Spleen (tissue), 7 donors: ENCODE results near the gene DAZAP1.

Source experiments
- CTCF ChIP-seq, 11 experiments: fragments of 200-600 bp in 7 of 11; fragments of 450-650 bp in 4 of 11; sonication (generic) in 4 of 11; IDR thresholded peaks in 8 of 11; conservative IDR thresholded peaks in 3 of 11; 1 replicate in 7 of 11; 2 replicates in 4 of 11; pipeline versions ENCODE4 v1.4.0 to v1.8.0; 2016 to 2021; ENCODE audit warnings: antibody characterized with exemption in 11 of 11, inconsistent platforms in 4 of 11, mild to moderate bottlenecking in 1 of 11
- POLR2A ChIP-seq, 3 donors: fragments of 450-650 bp; IDR thresholded peaks; one replicate each; pipeline ENCODE4 v1.5.1; 2017; ENCODE audit warnings: antibody characterized with exemption in 3 of 3, mild to moderate bottlenecking in 1 of 3
- donor health status: DM: no; HTN: no; CAD: no; lungs with moderate emphysema.
- donor health status: DM: no; HTN: no; CAD: no.
- donor health status: DM: no; HTN: no; CAD: no.

- TF ChIP-seq CTCF (IDR thresholded peaks at IDR 0.05 in 8 of 11, conservative IDR thresholded peaks at IDR 0.05 in 3 of 11) (no peak), POLR2A (IDR thresholded peaks at IDR 0.05) (no peak)
Measured at GRCh38 chr19:1393841-1394240, 13.5 kb upstream of the DAZAP1 start.
